ENCODE measurements around the gene KCNQ4.

Gene KCNQ4

GRCh38 chr1:40872276-40872675, 88.7 kb downstream of the KCNQ4 start:
- DNase-seq, result no peak

- no peak for DNase-seq
These were observed 90.4 kb downstream of the KCNQ4 start for GRCh38 chr1:40873863-40874472.

GRCh38 chr1:40876436-40876761, 92.8 kb downstream of the KCNQ4 start:
- no peak for DNase-seq

DNA sequence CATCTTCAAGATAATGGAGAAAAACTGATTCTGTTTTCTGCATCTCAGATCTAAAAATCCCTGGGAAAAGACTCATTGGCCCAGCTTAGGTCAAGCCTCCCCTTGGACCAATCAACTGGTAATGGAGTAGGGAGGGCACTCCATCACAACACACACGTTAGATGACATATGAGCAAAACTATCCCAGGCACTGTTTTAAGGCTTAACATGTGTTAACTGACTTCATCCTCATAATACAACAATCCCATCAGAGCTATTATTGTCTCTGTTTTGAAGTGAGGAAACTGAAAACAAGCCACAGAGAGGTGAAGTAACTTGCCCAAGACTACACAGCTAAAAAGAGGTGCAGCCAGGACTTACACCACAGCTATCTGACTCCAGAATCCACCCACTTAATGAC, 93.3 kb downstream of the KCNQ4 start:
- no peak for DNase-seq

- DNase-seq, result peak; percentile 24
These were observed 94.1 kb downstream of the KCNQ4 start for GRCh38 chr1:40877698-40878097.

- no peak for DNase-seq
These were observed 95.3 kb downstream of the KCNQ4 start for GRCh38 chr1:40878906-40879305.

GRCh38 chr1:40879482-40880175, 96.0 kb downstream of the KCNQ4 start:
- DNase-seq, result no peak

DNA sequence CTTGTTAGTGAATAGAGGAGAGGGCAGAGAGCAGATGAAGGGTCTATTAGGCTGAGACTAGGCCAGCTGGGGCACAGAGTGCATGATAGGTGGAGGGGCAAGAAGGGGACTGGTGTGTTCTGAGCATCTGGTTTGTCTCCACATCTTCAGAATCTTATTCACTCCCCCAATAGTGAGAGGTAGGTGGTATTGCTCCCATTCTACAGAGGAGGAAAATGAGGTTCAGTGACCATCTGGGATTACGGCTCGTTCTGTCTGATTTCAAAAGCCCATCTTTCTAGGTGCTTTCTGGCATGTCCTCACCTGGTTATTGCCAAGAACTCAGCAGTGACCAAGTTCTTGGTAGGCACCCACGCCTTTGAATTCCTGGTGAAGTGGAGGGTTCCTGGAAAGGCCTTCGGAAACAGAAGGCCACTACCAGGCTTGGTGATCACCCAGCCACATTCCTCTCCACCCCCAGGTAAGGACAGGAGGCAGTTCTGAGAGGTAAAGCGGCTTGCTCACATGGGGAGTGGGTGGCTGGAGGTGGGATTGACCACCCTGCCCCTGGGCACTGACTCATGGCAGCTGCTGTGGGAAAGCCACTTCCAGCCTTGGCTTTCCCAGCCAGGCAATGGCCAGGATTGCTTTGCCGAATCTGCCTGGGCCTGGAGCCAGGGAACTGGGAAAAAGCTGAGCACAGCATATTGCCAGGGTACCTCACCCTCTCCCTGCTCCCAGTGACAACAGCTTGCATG, 97.4 kb downstream of the KCNQ4 start:
- no peak for DNase-seq

DNA sequence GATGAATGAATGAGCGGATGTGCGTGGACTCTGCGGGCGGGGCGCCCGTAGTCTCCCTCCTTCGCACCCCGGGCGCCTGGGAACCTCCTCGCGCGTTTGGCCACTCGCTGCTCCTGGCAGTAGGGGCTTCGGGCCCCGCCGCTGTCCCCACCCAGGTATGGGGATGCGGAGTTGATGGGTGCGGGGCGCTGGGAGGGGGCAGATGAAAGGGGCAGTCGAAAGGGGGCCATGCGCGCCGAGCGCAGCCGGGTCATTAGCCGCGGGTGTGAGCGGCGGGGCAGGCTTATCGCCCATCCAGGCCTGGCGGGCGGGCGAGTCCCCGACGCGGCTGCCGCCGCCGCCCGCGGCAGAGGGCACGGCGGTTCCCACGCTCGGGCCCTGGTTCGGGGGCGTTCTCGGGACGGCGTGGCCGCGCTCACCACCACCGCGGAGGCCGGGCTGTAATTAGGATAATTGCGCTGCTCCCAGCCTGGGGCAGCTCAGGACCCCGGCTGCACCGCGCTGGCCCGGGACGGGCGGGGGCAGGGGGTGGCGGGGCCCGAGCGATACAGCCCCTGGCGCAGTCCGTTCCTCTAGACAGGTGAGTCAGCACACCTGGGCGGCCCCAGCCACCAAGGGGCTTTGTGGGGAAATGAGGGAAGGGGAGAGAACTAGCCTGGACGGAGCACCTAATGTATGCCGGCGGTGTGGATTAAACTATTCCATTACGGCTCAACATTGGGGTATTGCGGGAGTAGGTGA, 100.6 kb downstream of the KCNQ4 start:
- no peak for DNase-seq

DNA sequence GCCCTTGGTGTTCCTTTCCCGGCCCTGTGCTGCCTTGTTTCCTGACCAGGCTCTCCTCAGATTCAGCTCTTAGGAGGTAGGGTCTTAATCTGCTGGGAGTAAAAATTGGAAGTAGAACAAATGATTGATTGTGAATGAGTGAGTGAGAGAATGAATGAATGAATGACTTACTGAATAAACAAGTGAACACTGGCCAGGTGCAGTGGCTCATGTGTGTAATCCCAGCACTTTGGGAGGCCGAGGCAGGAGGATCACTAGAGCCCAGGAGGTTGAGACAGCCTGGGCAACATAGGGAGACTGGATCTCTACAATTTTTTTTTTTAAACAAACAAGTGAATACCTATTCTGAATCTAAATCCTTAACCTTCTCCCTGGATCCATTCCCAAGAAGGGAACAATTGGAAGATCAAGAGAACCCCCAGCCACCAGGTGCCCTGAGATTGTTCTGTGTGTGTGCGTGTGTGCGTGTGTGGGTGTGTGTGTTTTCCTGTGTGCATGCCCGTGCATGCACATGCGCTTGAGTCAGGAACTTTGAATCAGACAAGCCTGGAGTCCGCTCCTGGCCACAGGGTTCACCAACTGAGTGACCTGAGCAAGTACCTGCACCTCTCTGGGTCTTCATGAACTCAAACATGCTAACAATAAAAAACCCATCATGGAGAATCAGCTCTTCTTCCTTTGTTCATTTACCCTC, 102.9 kb downstream of the KCNQ4 start:
- no peak for DNase-seq

DNA sequence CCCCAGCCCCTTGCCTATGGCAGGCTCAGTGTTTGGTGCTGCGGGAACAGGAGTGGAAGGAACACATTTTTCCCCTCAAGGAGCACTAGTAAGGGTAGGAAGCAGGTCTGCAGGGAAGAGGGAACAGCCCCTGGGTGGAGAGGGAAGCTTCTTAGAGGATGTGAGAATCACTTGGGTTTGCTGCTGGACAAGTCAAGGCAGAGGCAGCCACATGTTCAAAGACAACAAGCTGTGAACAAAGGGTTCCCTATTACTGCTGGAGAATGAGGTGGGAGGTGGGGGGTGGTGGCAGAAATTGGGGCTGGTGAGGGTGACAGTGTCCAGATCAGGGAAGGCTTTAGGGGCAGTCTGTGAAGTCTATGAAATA, 103.4 kb downstream of the KCNQ4 start:
- DNase-seq, result no peak

- no peak for DNase-seq
These were observed 104.1 kb downstream of the KCNQ4 start for GRCh38 chr1:40887652-40888051.
